ENCODE measurements around the gene SESTD1. TPM values are rescaled to one million over a fixed set of nuclear protein-coding genes. Genes with fewer than 3 reads are reported as not detected.
"Not testable (repeated sequence)": the region's sequence is repeated elsewhere in the genome, so short reads cannot be mapped to it uniquely, and the experiment has no call there.

SESTD1 gene
- total RNA-seq, 1 donor from 2014 or later: 18.5 TPM

DNA sequence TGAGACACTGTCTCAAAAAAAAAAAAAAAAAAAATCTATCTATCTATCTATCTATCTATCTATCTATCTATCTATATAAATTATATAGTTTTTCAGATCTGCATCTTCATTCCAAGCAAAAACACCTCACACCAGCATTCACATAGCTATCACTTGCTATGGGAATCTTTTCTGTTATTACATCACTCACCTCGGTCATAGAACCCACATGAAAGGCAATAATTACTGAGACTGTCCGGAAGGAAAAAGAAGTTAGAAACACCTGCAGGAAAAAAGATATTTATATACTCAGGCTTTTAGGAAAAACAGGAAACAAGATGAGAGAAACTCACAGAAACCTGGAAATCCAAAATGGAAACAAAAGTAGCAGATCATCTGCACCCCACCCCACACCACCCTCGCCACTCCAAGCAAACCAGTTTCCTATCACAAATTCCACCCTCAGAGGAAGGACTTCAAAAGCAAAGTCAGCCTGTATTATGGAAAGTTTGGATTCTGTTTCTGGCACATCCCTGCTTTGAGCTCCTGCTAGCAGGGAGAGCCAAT, 192.7 kb downstream of the SESTD1 start:
- no peak overlapping the region for H3K4me3 ChIP-seq (ENCODE audit: low read depth, low read length)
- DNase-seq (ENCODE audit: low read depth): no peak
- TF ChIP-seq, protein P1, sequence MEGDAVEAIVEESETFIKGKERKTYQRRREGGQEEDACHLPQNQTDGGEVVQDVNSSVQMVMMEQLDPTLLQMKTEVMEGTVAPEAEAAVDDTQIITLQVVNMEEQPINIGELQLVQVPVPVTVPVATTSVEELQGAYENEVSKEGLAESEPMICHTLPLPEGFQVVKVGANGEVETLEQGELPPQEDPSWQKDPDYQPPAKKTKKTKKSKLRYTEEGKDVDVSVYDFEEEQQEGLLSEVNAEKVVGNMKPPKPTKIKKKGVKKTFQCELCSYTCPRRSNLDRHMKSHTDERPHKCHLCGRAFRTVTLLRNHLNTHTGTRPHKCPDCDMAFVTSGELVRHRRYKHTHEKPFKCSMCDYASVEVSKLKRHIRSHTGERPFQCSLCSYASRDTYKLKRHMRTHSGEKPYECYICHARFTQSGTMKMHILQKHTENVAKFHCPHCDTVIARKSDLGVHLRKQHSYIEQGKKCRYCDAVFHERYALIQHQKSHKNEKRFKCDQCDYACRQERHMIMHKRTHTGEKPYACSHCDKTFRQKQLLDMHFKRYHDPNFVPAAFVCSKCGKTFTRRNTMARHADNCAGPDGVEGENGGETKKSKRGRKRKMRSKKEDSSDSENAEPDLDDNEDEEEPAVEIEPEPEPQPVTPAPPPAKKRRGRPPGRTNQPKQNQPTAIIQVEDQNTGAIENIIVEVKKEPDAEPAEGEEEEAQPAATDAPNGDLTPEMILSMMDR (conservative IDR thresholded peaks at IDR 0.05; ENCODE audit: low read depth, low read length): no peak

DNA sequence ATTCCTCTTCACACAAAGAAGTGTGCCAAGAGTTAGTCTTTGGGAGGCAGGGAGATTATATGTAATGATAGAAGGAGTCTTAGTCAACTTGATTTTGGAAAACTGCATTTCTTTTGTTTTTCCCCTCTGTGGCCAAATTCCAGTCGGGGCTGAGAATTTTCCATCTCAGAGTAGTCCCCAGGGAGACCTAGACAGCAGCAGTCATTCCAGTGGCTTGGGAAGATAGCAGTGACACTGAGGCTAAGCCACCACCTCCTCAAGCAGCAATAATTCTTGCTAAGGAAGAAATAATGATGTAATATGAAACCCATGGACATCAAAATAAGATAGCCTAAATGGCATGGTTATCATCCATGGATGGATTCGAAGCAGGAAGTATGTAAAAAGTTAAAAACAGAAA, 193.7 kb downstream of the SESTD1 start:
- H3K4me3 ChIP-seq (ENCODE audit: low read depth, low read length): no peak overlapping the region
- TF ChIP-seq, protein P1 (conservative IDR thresholded peaks at IDR 0.05; ENCODE audit: low read depth, low read length): no peak
- DNase-seq (ENCODE audit: low read depth): no peak

DNA sequence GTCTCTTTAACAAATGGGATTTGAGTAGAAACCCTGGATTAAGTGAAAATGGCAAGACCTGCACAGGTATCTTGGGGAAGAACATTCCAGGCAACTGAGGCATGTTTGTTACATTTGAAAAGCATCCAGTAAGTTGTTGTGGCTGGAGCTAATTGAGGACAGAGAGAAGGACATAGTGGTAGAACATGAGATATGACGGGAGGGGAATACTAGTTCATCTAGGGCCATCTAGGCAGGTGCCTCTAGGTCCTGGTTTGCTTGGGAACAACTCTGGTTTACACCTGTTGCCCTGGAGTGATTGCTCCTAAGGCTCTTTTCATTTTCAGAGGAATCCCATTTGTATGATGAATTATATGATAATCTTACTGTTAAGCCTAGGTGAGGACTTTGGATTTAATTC, 194.9 kb downstream of the SESTD1 start:
- TF ChIP-seq, protein P1 (conservative IDR thresholded peaks at IDR 0.05; ENCODE audit: low read depth, low read length): no peak

DNA sequence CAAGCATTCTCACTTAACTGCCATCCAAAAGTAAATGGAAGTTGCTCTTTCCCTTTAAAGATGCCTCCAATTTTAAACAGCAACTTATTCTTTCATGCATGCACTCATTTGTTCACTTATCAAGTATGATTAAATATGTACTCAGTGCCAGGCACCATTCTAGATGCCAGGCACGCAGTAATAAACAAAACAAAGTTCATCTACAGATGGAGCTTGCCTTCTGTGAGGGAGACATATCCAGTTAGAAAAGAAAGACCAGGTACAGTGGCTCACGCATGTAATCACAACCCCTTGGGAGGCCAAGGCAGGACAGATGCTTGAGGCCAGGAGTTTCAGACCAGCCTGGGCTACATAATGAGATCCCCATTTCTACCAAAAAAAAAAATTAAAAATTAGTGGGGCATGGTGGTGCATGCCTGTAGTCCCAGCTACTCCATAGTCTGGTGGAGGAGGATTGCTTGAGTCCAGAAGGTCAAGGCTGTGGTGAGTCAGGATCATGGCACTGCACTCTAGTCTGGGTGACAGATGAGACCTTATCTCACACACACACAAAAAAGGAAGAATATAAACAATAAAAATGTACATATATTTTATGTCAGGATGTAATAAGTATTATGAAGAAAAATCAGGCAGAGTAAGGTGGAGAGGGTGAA, 195.5 kb downstream of the SESTD1 start:
- TF ChIP-seq, protein P1 (conservative IDR thresholded peaks at IDR 0.05; ENCODE audit: low read depth, low read length): no peak
- no peak overlapping the region for H3K4me3 ChIP-seq (ENCODE audit: low read depth, low read length)
- DNase-seq (ENCODE audit: low read depth): no peak

More for the DNA sequence above, 194.9 kb downstream of the SESTD1 start:
- no peak overlapping the region for H3K4me3 ChIP-seq (ENCODE audit: low read depth, low read length)
- DNase-seq (ENCODE audit: low read depth): no peak

DNA sequence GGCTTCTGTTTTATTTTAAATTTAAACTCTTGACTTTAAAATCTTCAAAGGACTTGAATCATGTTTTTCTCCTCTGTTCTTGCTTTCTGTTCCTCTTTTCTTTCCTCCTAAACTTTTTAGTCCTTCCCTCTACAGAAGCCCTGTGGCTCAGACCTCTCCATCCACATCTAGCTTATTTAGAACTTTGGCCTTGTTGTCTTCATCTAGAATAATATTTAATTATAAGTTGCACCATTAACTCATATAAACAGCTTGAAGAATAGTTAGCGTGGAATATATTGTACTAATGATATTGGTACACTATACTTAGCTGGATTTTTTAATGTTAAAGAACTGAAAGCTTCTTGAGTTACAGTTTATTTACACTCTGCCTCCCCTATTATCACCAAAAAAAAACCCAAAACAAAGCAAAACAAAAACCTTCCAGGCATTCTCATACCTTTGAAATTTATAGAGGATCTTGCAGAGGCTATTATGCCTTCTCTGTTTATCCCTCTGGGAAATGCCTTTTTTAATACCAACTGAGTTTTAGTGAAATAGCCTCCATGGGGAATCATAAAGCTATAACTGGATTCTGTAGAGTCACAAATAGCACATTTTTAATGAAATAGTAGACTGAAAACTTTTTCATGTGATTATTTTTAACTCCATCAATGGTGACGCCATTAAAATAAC, 205.5 kb downstream of the SESTD1 start:
- TF ChIP-seq, protein P1 (conservative IDR thresholded peaks at IDR 0.05; ENCODE audit: low read depth, low read length): no peak
- no peak for DNase-seq (ENCODE audit: low read depth)

DNA sequence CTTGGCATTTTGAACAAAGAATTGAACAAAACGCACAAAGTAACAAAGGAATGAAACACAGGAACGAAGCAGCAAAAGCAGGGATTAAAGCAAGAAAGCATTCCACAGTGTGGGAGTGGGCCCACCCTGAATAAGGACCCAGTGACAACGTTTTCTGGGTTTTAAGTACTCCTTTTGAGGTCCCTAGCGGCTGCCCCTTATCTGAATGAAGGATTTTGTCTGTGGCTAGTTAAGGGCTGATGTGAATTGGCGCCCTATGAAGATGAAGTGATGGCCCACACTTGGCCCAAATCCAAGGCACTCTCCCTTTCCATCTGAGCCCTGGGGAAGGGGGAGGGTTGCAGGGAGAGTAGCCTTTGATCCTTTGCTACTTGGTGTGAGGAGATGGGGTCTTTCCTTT, 206.9 kb downstream of the SESTD1 start:
- TF ChIP-seq, protein P1 (conservative IDR thresholded peaks at IDR 0.05; ENCODE audit: low read depth, low read length): no peak
- DNase-seq (ENCODE audit: low read depth): no peak
- no peak overlapping the region for H3K4me3 ChIP-seq (ENCODE audit: low read depth, low read length)

More for the DNA sequence above, 205.5 kb downstream of the SESTD1 start:
- no peak overlapping the region for H3K4me3 ChIP-seq (ENCODE audit: low read depth, low read length)

DNA sequence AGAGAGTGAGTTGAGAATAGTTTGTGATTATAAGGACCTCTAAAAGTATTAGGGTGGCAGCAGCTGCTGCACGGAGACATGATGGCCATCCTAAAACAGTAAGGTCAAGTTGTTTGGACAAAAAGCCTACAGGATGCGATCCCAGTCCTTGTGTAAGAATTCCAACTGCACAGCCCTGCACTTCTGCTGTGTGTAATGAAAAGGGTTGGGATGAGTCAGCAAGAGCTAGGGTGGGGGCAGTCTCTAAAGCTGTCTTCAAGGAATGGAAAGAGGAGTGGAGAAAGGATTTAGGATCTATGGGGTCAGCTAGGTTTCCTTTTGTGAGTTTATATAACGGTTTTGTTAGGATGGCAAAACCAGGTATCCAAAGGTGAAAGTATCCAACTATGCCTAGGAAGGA, 211.1 kb downstream of the SESTD1 start:
- not testable (repeated sequence) for DNase-seq (ENCODE audit: low read depth); H3K4me3 ChIP-seq (ENCODE audit: low read depth, low read length)

Other genes starting within 250 kb of the SESTD1 start
- not detected in 2 replicates for gene CCDC141, start 214.7 kb downstream of the SESTD1 start, total RNA-seq

Measured in epithelial cell of proximal tubule (primary cell).